IMR-90 (cell line): Measurements from ENCODE around the gene MSH6.

Source experiments
- CEBPB ChIP-seq: IDR thresholded peaks from 2 replicates; pipeline ENCODE4 v1.6.1; 2012; ENCODE audit warnings: low read depth, low read length, improper control_type of control experiment
- CHD1 ChIP-seq: IDR thresholded peaks from 2 replicates; pipeline ENCODE4 v1.6.1; 2012; ENCODE audit warnings: low read depth, low read length, improper control_type of control experiment
- CTCF ChIP-seq: conservative IDR thresholded peaks from 2 replicates; pipeline ENCODE4 v1.5.1; 2012; ENCODE audit warnings: mild to moderate bottlenecking, low read depth, low read length, improper control_type of control experiment
- MAZ ChIP-seq: IDR thresholded peaks from 2 replicates; pipeline ENCODE4 v1.6.1; 2012; ENCODE audit warnings: low read depth, mild to moderate bottlenecking, low read length, improper control_type of control experiment, moderate library complexity, borderline replicate concordance
- MXI1 ChIP-seq: IDR thresholded peaks from 2 replicates; pipeline ENCODE4 v1.6.1; 2012; ENCODE audit warnings: low read depth, mild to moderate bottlenecking, low read length, moderate library complexity, borderline replicate concordance
- RCOR1 ChIP-seq: IDR thresholded peaks from 2 replicates; pipeline ENCODE4 v1.6.1; 2012; ENCODE audit warnings: mild to moderate bottlenecking, low read length, improper control_type of control experiment; ENCODE audit not compliant: insufficient replicate concordance
- RFX5 ChIP-seq: IDR thresholded peaks from 2 replicates; pipeline ENCODE4 v1.8.0; 2012; ENCODE audit warnings: low read depth, mild to moderate bottlenecking, low read length, moderate library complexity

- TF ChIP-seq RCOR1, result no peak
- TF ChIP-seq CTCF, result no peak
- no peak for TF ChIP-seq MXI1
- no peak for TF ChIP-seq RFX5
- no peak for TF ChIP-seq CHD1
- TF ChIP-seq CEBPB, result no peak
- TF ChIP-seq MAZ, result no peak
Observed at GRCh38 chr2:47735136-47735869, 47.6 kb upstream of the MSH6 start.
